Neural cell (in vitro differentiated cells): ENCODE data around the gene MBD5. TPM values are rescaled to one million over a fixed set of nuclear protein-coding genes. Genes with fewer than 3 reads are reported as not detected.

Experiments
- H2AFZ ChIP-seq: fragments of 200-600, 300-800 bp; sonication (generic), shearing (Covaris generic); 2 replicates; pipeline ENCODE4 v1.6.0; 2014; ENCODE audit warnings: low read depth, mild to moderate bottlenecking, antibody characterized with exemption, low read length, moderate library complexity
- H3F3A ChIP-seq: fragments of 200-600 bp; shearing (Covaris generic); 2 replicates; pipeline ENCODE4 v1.6.1; 2016; ENCODE audit warnings: mild to moderate bottlenecking, moderate library complexity, mixed read lengths, antibody characterized with exemption, low read length; ENCODE audit not compliant: insufficient read depth, poor library complexity, severe bottlenecking
- H3K27ac ChIP-seq: fragments of 200-600, 300-800 bp; sonication (generic), shearing (Covaris generic); 2 replicates; pipeline ENCODE4 v1.5.1; 2014; ENCODE audit warnings: mild to moderate bottlenecking, low read length, moderate library complexity
- H3K27me3 ChIP-seq: fragments of 300-800, 200-600 bp; sonication (generic), shearing (Covaris generic); 2 replicates; pipeline ENCODE4 v1.6.0; 2014; ENCODE audit warnings: mild to moderate bottlenecking, low read depth, low read length, moderate library complexity; ENCODE audit not compliant: insufficient read depth
- H3K36me3 ChIP-seq: fragments of 300-800, 200-600 bp; sonication (generic), shearing (Covaris generic); 2 replicates; pipeline ENCODE4 v1.5.1; 2014; ENCODE audit warnings: mild to moderate bottlenecking, antibody characterized with exemption, low read length, moderate library complexity; ENCODE audit not compliant: insufficient read depth
- H3K4me2 ChIP-seq: fragments of 300-800, 200-600 bp; sonication (generic), shearing (Covaris generic); 2 replicates; pipeline ENCODE4 v1.6.0; 2014; ENCODE audit warnings: mild to moderate bottlenecking, low read length
- H3K4me3 ChIP-seq: fragments of 300-800, 200-600 bp; sonication (generic), shearing (Covaris generic); 2 replicates; pipeline ENCODE4 v1.5.1; 2014; ENCODE audit warnings: mild to moderate bottlenecking, low read length, moderate library complexity
- H3K79me2 ChIP-seq: fragments of 200-600 bp; shearing (Covaris generic); replicated peaks from 2 replicates; pipeline ENCODE4 v1.6.0; 2014; ENCODE audit warnings: mild to moderate bottlenecking, low read length, moderate library complexity; ENCODE audit not compliant: insufficient read depth
- H3K9ac ChIP-seq: fragments of 300-800, 200-600 bp; sonication (generic), shearing (Covaris generic); 2 replicates; pipeline ENCODE4 v1.6.1; 2016; ENCODE audit warnings: mild to moderate bottlenecking, low read length, mixed read lengths
- H3K9me2 ChIP-seq: fragments of 200-600 bp; shearing (Covaris generic); 2 replicates; pipeline ENCODE4 v1.6.1; 2016; ENCODE audit warnings: mild to moderate bottlenecking, low read length, mixed read lengths; ENCODE audit not compliant: insufficient read depth
- H3K9me3 ChIP-seq: fragments of 200-600, 300-800 bp; sonication (generic), shearing (Covaris generic); 2 replicates; pipeline ENCODE4 v1.6.1; 2016; ENCODE audit warnings: mild to moderate bottlenecking, mixed run types, low read length, moderate library complexity, mixed read lengths
- H4K20me1 ChIP-seq: fragments of 200-600 bp; shearing (Covaris generic); 2 replicates; pipeline ENCODE4 v1.6.1; 2016; ENCODE audit warnings: mild to moderate bottlenecking, mixed run types; ENCODE audit not compliant: insufficient read depth
- EP300 ChIP-seq: fragments of 450-650 bp; conservative IDR thresholded peaks from 2 replicates; pipeline ENCODE4 v1.6.1; 2014; ENCODE audit warnings: antibody characterized with exemption, mild to moderate bottlenecking, moderate library complexity; ENCODE audit not compliant: poor library complexity, severe bottlenecking
- EZH2 ChIP-seq: fragments of 200-600, 300-800 bp; shearing (Covaris generic), sonication (generic); IDR thresholded peaks from 2 replicates; pipeline ENCODE4 v1.6.1; 2014; ENCODE audit warnings: antibody characterized with exemption, low read length, borderline replicate concordance, mild to moderate bottlenecking; ENCODE audit not compliant: insufficient read depth, poor library complexity, severe bottlenecking
- MXI1 ChIP-seq: fragments of 450-650 bp; conservative IDR thresholded peaks from 2 replicates; pipeline ENCODE4 v1.6.1; 2014; ENCODE audit warnings: antibody characterized with exemption, mild to moderate bottlenecking; ENCODE audit not compliant: poor library complexity, severe bottlenecking
- POLR2AphosphoS5 ChIP-seq: IDR thresholded peaks from 2 replicates; pipeline ENCODE4 v1.6.1; 2012
- RAD21 ChIP-seq: fragments of 450-650 bp; conservative IDR thresholded peaks from 2 replicates; pipeline ENCODE4 v1.6.1; 2014; ENCODE audit warnings: antibody characterized with exemption, mild to moderate bottlenecking, moderate library complexity
- SMC3 ChIP-seq: fragments of 450-650 bp; conservative IDR thresholded peaks from 2 replicates; pipeline ENCODE4 v1.6.1; 2014; ENCODE audit warnings: antibody characterized with exemption, mild to moderate bottlenecking, moderate library complexity; ENCODE audit not compliant: poor library complexity
- TAF1 ChIP-seq: IDR thresholded peaks from 2 replicates; pipeline ENCODE4 v1.6.1; 2012; ENCODE audit warnings: low read depth
- polyA plus RNA-seq: library from polyadenylated mRNA; depleted of rRNA; stranded (reverse); fragments of >200 nt; gene quantifications from 2 replicates; pipeline ENCODE4 v1.2.3, GENCODE V29; 2014
- TF ChIP-seq, protein P1 (sequence below): IDR thresholded peaks from 2 replicates; pipeline ENCODE4 v1.6.1; 2012; ENCODE audit warnings: borderline replicate concordance
- TF ChIP-seq, protein P2 (sequence below): fragments of 450-650 bp; IDR thresholded peaks from 2 replicates; pipeline ENCODE4 v1.5.1; 2014; ENCODE audit warnings: antibody characterized with exemption, mild to moderate bottlenecking, moderate library complexity; ENCODE audit not compliant: poor library complexity, severe bottlenecking

MBD5 gene
- polyA plus RNA-seq, 1 donor from 2014 or later: 9.7 TPM

DNA sequence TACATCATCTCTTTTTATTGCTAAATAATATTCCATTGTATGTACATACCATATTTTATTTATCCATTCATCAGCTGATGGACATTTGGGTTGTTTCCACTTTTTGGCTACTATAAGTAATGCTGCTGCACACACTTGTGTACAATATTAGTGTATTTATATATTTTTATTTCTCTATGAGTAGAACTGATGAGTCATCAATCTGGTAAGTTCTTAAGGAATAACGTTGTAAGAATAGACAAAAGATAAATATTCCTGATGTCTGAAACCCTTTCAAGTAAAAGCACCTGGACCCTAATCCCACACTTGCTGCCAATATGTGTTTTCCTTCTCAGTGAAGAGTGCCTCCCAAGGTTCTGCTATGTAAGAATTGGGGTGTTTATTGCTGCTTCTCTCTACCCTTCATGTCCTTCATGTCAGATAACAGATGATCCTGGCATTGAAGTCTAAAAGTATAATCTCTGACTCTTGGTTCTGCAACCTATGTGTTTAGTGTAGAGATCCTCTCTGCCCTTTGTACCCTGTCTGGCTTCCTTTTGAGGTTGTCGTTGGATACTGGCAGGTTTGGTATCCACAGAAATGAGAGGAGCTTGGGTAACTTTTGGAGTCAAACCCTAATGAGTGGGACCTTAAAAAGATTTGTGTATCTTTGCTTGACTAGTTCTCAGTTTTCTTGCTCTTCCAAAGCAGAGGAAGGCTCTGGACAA, 330.7 kb downstream of the MBD5 start:
- Histone ChIP-seq H3K79me2 (no peaks in the 10 kb centered on the region), H3F3A (no peaks in the 10 kb centered on the region), H3K9me2 (no peaks in the 10 kb centered on the region), H3K9me3 (no peaks in the 10 kb centered on the region), H3K36me3 (no peaks in the 10 kb centered on the region), H3K27me3 (no peaks in the 10 kb centered on the region), H3K4me3 (no peak overlapping the region), H4K20me1 (no peaks in the 10 kb centered on the region), H3K27ac (no peak overlapping the region), H3K4me2 (no peak overlapping the region), H3K9ac (no peak overlapping the region), H2AFZ (no peak overlapping the region)
- TF ChIP-seq SMC3 (no peak), EP300 (no peak)
- TF ChIP-seq, protein P1, sequence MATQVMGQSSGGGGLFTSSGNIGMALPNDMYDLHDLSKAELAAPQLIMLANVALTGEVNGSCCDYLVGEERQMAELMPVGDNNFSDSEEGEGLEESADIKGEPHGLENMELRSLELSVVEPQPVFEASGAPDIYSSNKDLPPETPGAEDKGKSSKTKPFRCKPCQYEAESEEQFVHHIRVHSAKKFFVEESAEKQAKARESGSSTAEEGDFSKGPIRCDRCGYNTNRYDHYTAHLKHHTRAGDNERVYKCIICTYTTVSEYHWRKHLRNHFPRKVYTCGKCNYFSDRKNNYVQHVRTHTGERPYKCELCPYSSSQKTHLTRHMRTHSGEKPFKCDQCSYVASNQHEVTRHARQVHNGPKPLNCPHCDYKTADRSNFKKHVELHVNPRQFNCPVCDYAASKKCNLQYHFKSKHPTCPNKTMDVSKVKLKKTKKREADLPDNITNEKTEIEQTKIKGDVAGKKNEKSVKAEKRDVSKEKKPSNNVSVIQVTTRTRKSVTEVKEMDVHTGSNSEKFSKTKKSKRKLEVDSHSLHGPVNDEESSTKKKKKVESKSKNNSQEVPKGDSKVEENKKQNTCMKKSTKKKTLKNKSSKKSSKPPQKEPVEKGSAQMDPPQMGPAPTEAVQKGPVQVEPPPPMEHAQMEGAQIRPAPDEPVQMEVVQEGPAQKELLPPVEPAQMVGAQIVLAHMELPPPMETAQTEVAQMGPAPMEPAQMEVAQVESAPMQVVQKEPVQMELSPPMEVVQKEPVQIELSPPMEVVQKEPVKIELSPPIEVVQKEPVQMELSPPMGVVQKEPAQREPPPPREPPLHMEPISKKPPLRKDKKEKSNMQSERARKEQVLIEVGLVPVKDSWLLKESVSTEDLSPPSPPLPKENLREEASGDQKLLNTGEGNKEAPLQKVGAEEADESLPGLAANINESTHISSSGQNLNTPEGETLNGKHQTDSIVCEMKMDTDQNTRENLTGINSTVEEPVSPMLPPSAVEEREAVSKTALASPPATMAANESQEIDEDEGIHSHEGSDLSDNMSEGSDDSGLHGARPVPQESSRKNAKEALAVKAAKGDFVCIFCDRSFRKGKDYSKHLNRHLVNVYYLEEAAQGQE: no peak

DNA sequence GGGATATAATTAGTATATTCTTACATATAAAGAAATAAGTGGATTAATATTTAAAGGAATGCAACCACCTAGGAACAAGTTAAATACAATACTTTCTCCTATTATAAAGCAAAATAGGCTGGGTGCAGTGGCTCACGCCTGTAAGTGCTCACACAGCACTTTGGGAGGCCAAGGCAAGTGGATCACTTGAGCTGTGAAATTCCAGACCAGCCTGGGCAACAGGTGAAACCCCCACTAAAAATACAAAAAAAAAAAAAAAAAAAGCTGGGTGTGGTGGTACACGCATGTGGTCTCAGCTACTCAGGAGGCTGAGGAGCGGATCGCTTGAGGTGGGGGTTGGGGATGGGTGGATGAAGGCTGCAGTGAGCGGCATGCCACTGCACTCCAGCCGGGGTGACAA, 337.5 kb downstream of the MBD5 start:
- Histone ChIP-seq H3K27ac (no peak overlapping the region), H3K79me2 (no peaks in the 10 kb centered on the region), H3K27me3 (no peaks in the 10 kb centered on the region), H3K4me2 (no peak overlapping the region), H3K4me3 (no peak overlapping the region), H3F3A (no peaks in the 10 kb centered on the region), H4K20me1 (no peaks in the 10 kb centered on the region), H3K9me2 (no peaks in the 10 kb centered on the region), H3K9ac (no peak overlapping the region), H3K9me3 (no peaks in the 10 kb centered on the region), H3K36me3 (no peaks in the 10 kb centered on the region), H2AFZ (no peak overlapping the region)
- TF ChIP-seq SMC3 (no peak), EZH2 (no peak), TAF1 (no peak), MXI1 (no peak), RAD21 (no peak), POLR2AphosphoS5 (no peak), EP300 (no peak)
- TF ChIP-seq, protein P1: no peak
- TF ChIP-seq, protein P2, sequence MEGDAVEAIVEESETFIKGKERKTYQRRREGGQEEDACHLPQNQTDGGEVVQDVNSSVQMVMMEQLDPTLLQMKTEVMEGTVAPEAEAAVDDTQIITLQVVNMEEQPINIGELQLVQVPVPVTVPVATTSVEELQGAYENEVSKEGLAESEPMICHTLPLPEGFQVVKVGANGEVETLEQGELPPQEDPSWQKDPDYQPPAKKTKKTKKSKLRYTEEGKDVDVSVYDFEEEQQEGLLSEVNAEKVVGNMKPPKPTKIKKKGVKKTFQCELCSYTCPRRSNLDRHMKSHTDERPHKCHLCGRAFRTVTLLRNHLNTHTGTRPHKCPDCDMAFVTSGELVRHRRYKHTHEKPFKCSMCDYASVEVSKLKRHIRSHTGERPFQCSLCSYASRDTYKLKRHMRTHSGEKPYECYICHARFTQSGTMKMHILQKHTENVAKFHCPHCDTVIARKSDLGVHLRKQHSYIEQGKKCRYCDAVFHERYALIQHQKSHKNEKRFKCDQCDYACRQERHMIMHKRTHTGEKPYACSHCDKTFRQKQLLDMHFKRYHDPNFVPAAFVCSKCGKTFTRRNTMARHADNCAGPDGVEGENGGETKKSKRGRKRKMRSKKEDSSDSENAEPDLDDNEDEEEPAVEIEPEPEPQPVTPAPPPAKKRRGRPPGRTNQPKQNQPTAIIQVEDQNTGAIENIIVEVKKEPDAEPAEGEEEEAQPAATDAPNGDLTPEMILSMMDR: no peak
